RCC 7860 (cell line): ENCODE measurements around the gene TH.
"Not testable (repeated sequence)": the region's sequence is repeated elsewhere in the genome, so short reads cannot be mapped to it uniquely, and the experiment has no call there.

ENCODE experiments used
- DNase-seq: peaks from one replicate; pipeline ENCODE4 v3.0.0-alpha.2; 2015; ENCODE audit warnings: low spot score
- FAIRE-seq: peaks from 2 replicates; lab custom pipeline; 2012; peaks lifted over from hg19 to GRCh38; lab: Jason Lieb, UNC

TH gene

DNA sequence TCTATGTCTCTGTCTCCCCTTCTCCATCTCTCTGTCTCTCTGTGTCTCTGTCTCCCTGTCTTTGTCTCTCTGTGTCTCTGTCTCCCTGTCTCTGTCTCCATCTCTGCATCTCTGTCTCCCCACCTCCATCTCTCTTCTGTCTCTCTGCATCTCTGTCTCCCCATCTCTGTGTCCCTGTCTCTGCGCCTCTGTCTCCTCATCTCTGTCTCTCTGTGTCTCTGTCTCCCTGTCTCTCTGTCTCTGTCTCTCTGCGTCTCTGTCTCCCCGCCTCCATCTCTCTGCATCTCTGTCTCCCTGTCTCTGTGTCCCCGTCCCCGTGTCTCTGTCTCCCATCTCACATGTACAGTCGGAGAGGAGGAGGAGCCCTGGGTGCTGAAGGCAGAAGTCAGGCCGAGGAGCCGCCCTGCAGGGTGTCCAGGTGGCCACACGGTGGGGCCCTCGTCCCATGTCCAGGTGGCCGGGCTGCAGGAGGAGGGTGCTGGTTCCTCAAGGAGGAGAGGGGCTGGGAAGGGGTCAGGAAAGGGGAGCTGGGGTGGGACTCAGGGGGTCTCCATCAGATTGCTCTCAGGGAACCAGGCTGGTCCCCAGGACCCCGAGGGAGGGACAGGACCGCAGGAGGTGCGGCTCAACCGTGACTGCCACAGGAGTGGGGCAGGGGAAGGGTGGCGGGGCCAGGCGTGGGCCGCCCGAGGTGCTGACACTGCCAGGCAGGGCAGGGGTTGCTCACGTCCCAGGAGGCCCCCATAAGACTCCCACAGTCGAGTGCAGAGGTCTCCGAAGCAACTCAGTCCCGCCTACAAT, 25.6 kb upstream of the TH start:
- peak; percentile 22 for DNase-seq
- no peak for FAIRE-seq

DNA sequence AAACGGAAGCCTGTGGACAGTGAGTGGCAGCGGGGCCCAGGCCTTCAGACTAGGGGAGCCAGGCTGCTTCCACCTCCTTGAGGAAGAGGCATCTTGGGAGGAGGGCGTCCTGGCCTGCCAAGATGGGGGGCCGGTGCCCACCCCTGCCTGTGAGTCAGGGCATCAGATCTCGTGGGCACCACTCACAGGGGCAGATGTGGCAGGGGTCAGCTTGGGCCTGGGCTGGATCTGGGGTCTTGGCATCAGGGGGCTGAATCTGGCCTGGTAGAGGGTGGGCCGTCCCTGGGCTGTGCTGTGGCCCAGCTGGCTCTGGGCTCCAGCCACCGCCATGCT, 24.1 kb upstream of the TH start:
- FAIRE-seq, result no peak
- DNase-seq, result no peak

DNA sequence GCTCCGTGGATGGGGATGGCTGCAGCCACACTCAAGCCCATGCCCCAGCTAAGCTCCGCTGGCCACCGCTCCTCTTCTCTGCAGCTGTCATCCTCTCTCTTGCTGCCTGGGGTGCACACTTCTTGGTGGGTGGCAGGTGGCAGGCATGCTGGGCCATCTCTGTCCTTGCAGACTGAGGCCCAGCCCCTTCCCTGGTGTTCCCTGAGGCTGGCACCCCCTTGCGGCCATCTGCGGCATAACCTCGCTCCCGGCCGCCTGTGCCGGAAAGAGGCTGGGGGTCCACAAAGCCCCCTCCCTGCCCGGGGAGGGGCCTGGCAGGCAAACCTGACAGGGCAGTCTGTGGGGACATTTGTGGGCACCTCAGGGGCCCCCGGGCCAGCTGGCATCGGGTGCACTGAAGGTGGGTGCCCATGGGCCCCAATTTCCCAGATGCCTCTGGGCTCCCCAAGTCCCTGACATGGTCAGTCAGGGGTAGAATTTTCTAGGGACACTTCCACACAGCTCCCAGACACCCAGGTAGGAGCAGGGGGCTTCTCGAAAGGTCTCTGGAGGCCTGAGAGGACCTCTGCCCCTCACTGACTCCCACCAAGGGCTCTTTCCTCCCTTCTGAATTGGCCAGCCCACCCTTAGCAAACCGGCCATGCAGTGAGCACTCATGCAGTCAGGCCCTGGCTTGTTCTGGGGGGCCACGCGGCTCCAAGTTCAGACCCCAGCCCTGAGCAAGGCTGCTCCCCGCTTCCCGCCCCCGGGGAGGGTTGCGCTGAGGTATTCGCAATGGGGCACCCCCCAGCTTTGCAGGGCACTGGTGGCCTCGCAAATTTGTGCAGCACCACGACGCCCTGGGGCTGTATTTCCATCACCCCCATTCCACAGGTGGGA, 23.5 kb upstream of the TH start:
- DNase-seq (peak; percentile 11), FAIRE-seq (no peak)

DNA sequence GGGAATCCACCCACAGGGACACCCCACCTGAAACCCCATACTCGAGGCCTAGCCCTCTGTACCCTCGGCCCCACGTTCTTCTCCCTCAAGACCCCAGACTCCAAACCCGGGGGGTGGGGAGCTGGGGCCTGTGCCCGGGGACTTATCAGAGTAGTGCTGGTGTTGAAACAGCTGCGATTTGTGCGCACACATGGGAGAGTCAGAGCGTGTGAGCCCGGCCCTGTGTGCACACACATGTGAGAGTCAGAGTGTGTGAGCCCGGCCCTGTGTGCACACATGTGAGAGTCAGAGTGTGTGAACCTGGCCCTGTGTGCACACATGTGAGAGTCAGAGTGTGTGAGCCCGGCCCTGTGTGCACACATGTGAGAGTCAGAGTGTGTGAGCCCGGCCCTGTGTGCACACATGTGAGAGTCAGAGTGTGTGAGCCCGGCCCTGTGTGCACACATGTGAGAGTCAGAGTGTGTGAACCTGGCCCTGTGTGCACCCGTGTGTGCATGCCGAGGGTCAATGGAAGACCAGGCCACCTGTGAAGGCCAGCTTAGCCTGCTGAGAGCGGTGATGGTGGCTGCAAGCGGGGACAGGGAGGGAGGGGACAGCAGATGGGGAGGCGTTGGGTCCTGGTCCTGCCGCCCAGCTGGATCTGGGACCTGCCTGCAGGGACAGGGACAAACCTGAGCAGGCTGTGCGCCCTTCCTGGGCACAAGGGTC, 22.4 kb upstream of the TH start:
- DNase-seq, FAIRE-seq: not testable (repeated sequence)

DNA sequence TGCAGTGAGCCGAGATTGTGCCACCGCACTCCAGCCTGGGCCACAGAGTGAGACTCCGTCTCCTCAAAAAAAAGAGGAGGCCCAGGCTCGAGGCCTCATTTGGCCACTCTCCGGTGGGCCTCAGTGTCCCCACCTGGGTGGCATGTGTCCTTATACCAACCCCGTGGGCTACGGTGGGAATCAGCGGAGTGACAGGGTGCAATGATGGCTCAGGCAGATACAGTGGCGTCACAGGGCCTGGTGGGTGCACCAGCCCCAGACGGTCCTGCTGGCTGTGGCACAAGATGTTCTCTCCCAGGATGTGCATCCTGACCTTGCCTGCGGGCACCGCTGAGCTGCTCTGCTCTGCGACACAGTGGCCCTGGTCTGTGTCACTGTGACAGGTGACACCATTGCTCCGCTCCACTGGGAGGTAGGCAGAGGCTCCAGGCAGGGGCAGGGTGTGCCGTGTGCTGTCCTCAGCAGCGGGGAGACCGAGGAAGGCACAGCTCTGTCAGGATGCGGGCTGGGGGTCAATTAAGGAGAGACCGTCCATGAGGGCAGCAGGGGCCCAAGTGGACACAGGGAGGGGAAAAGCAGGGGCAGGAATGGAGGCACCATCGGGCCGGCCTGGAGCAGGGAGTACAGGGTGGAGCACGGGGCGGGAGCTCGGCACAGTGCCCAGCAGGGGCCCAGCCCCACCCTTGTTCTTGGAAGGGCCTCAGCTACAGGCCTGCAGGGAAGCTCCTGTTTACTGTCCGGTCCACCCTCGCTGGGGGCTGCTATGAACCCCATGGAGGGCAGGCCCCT, 21.7 kb upstream of the TH start:
- FAIRE-seq (no peak), DNase-seq (no peak)

DNA sequence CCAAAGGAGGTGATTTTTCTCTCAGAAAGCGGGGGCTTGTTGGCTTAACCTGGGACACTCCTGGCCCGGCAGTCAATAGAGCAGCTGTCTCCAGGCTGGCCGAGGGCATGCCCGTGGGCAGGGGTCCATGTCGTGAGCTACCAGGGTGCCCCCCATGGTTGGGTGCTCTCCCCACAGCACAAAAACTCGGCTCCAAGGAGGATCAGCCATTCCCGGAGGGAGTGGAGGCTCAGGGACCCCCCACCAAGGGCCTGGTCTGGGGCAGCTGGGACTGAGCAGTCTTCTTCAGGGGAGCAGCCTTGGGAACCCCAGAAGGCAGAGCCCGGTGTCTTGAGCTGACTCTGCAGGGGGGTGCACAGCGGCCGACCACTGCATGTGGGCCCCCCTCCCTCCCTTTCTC, 20.8 kb upstream of the TH start:
- FAIRE-seq (no peak), DNase-seq (no peak)

DNA sequence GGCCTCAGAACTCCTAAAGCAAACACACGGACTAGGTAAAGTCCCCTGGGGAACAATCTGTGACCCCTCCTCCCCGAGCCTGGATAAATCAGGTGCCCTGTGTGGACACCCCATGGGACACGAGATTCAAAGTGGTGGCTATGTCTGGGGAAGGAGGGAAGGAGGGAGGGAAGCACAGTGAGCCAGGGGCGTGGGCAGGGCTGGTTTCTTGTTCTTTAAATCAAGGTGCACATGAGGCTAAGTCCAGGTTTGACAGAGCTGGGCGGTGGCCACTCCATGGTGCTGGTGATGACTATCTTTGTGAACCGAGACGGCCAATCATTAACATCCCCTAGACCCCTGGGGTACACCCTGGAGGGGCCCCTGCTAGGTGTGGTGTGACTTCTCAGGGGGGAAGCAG, 20.3 kb upstream of the TH start:
- DNase-seq (no peak), FAIRE-seq (no peak)

DNA sequence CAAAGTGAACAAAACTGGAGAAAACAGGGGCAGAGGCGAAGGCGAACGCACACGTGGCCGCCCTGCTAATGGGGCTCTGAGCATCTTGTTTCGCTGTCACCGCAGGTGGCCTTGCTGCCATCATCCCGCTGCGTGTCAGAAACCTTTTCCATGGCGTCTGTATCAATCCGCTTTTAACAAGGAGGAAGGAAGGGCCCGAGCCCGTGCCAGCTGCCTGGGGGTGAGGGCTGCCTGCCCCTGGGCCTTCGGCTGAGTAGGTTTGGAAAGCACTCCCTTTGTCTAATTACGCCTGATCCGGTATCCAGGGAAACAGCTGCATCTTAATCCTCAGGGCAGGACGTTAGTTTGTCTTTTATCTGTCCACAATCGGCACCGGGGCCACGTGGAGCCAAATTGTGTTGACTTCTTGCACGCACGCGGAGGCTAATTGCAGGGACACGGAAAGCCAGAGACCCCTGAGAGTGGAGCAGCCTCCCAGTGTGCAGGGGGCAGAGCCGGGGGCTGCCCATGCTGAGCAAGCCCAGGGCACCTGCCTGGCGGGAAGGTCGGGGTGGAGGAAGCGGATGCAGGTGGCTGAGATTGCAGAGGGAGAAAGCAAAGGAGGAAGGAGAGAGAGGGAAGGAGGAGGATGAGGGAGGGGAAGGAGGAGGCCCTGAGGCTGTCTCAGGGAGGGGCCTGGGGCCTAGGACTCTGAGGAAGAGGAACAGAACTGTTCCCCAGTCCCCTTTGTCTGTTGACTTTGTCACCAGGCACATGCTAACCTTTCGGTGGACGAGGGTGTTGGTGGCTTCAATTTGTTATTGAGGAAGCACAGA, 19.2 kb upstream of the TH start:
- DNase-seq (no peak), FAIRE-seq (no peak)

DNA sequence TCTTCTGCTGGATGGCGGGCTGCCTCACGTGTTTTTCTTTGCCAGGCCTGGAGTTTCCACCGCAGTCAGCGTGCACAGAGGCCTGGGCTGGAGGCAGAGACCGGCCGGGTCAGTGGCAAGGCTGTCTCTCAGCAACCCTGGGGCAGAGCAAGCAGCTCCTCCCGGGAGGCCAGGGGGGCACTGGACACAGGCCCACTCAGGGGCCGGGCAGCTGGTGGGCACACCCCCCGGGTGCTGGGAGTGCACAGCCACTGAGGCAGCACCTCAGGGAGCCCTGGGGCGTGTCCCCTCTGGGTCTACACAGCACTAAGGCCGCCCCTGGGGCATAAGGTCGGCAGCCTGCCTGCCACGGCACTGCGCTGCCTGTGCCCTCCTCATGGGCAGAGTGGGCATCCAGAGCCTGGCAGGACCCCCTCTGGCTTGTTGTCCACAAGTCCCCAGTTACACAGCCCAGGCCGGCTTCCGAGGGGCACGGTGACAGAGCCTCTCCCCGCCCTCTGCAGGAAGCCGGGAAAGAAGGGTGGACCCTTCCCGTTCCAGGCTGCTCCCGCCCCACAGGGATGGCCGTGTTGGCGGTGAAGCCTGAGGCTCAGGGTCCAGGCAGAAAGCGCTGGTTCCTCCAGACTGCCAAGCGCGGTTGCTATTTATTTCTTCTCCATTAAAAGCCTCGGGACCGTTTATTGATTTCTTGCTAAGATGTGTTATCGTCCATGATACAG, 18.5 kb upstream of the TH start:
- DNase-seq (no peak), FAIRE-seq (no peak)

DNA sequence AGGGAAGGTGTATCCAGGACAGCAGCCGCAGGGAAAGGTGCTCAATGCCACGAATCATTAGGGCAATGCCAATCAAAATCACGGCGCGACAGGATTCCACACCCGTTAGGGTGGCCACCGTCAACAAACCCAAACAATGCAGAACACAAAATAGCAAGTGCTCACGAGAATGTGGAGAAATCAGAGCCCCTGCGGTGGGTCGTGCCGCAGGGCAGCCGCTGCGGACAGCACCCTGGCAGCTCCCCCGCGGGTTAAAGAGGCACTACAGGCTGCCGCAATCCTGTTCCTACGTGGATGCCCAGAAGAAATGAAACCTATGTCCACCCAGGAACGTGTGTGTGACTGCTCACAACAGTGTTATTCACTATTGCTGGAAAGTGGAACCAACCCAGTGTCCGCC, 17.1 kb upstream of the TH start:
- no peak for DNase-seq
- FAIRE-seq, result no peak

DNA sequence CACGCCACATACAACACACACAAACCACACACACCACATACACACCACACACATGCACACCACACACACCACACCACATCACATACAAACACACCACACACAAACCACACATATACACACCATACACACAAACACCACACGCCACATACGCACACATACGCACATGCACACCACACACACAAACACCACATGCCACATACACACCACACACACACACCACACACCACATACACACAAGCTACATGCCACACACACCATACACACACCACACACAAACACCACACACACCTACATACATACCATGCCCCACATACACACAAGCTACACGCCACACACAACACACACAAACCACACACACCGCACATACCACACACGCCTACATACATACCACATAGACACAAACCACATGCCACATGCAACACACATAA, 15.7 kb upstream of the TH start:
- no peak for FAIRE-seq
- no peak for DNase-seq

DNA sequence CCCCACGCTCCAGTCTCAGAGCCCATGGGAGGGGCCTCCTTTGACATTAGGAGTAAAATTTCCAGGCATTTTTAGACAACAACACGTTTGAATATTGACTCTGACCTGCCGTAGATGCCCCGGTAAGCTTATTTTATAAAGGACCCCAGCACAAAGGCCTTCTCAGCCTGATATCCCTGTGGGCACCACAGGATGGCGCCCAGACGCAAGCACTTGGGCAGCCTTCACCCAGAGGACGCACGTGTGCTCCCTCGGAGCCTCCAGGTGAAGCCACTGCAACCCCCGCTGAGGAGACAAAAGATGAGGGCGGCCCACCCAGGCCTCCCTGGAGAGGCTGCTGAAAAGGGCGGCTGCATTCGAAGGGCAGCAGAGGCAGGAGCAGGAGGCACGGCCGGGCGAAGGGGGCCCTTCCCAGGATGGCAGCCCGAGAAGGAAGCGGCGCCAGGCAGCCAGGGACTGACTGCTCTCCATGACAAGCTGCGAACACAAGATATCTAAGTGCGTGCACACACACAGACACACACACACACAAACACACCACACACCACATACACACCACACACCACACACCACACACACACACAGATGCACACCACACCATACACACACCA, 15.2 kb upstream of the TH start:
- no peak for FAIRE-seq
- no peak for DNase-seq

DNA sequence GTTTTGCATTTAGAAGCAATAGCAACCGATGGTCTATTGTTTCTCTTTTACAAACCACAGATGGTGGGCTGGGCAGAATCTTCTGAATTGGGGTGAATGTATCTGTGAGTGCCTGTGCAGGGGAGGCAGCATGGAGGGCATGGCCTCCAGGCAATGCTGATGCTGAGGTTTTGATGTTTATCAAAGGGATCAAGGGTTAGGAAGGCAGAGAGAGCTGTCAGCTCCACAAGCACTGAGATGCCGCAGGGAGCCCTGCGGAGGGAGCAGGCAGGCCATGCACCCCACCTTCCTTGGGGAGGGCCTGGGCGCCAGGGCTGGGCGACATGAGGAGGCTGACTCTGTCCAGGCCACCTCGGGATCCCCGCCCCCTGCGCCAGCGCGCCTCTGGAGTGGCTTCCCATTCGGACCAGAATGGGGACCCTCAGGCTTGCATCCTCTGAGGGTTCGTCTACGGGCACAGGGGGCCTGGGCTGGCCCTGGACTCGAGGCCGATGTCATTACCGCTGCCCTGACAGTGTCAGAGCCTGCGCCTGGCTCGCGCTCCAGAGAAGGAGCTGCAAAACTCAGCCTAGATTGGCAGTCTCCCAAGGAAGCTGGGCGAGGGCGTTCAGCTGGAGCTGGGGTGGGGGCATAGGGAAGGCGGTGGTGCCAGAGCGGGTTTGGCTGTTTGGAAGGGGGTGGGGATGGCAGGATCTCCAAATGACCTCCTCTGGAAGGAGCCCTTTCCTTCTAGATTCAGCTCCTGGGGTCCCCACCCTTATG, 13.9 kb upstream of the TH start:
- DNase-seq (no peak), FAIRE-seq (no peak)

DNA sequence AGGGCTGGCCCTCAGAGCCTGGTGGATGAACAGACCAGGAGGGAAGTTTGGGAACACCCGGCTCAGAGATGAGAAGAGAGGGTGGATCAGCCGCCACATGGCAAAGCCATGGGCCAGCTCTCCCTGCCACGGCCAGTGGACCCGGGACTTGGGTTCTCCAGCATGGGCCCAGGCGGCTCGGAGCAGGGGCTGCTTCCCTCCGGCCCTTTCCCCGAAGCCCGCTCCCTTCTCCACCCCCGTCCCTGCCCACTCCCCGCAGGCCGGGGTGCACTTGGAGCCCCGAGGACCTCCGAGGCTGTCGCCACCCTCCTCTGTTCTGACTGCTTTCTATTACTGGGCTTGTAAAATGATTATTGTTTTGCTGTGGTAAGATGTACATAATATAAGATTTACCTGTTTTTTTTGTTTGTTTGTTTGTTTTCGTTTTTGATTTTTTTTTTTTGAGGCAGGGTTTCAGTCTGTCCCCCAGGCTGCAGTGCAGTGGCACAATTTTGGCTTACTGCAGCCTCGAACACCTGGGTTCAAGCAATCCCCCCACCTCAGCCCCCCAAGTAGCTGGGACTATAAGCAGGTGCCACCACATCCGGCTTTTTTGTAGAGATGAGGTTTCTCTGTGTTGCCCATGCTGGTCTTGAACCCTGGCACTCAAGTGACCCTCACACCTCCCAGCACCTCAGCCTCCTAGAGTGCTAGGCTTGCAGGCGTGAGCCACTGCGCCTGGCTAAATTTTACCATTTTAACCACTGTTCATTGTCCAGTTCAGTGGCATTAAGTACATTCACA, 11.3 kb upstream of the TH start:
- DNase-seq (no peak), FAIRE-seq (no peak)

DNA sequence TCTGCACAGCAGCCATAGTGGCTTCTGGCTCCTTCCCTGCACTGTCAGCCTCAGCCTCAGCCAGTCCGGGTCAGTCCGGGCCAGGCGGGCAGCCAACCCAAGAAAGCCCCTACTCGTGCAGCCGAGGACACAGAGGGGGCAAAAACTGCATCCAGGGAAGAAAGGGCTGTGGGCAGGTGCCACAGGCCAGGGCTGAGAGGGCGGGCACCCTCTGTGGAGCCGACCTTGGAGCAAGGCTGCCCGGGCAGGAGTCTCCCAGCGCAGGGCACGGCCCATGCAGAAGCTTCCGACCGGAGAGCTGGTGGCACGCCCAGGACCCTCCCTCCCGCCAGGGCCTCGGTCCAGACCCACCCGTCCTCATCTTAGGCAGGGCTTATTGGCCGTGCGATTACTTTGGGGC, 10.5 kb upstream of the TH start:
- FAIRE-seq (no peak), DNase-seq (no peak)

DNA sequence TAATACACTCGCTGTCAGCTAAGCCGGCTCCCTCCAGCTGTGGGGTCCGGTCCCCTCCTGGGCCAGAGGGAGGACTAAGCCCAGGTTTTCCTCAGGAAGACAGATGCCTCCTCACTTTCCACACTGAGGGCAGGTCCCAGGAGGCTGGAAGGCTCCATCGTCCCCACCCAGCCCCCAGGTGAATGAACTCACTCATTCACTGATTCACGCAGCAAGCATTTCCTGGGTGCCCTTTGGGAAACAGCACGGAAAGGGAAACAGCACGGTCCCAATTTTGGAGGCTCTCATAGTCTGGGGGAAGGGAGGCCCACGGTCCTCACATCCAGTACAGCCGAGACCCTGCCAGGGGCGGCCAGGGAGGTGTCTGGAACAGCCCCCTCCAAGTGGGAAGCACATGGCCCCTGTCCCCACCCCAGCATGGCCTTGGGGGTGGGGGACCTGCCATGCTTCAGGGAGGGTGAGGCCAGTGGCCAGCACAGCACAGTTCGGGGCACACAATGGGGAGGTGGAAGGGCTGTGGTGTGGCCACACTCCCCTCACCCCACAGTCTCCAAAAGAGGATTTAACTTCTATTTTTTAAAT, 9.3 kb upstream of the TH start:
- no peak for DNase-seq
- no peak for FAIRE-seq

DNA sequence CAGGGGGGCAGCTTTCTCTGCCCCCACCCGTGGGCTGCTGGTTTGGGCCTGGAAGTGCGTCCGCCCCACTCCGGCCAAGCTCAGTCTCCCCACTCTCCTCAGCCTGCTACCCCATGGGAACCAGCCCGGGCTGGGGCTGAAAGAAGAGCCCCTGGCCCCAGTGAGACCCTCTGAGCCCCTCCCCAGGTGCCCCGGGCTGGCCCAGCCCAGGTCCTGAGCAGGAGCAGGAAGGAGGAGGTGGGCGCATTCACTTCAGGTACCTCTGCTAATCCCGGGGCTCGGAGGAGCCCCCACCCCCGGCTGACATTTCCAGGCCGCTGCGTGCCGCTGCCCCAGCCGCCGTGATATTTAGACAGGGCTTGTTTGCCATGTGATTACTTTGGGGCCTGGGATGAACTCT, 8.7 kb upstream of the TH start:
- FAIRE-seq (no peak), DNase-seq (no peak)
